Endothelial cell of umbilical vein (primary cell): ENCODE results near the gene UNC5CL. TPM values are rescaled to one million over a fixed set of nuclear protein-coding genes. Genes with fewer than 3 reads are reported as not detected.

Experiments
- BruUV-seq: library from RNA; stranded (reverse); fragments of 400-500 nt; replicated peaks from 2 replicates; lab custom pipeline; 2021; lab: Mats Ljungman, UMichigan
- CTCF ChIA-PET: fragments of 300-600, 350-600 bp; sonication (Branson Sonifier 250); formaldehyde crosslinking; loops from one replicate; lab custom pipeline; 2021; ENCODE audit warnings: antibody characterized with exemption, inconsistent platforms; lab: Charles Lee
- POLR2A ChIA-PET: fragments of 300-600, 350-600 bp; sonication (Branson Sonifier 250); formaldehyde crosslinking; loops from one replicate; lab custom pipeline; 2021; ENCODE audit warnings: antibody characterized with exemption, inconsistent platforms; lab: Charles Lee
- DNase-seq: peaks from one replicate; pipeline ENCODE4 v3.0.0-alpha.2; 2011; ENCODE audit warnings: low read depth, low spot score
- FAIRE-seq: peaks from 2 replicates; lab custom pipeline; 2011; peaks lifted over from hg19 to GRCh38; lab: Jason Lieb, UNC
- H2AFZ ChIP-seq: 2 replicates; pipeline ENCODE4 v1.6.0; 2012; ENCODE audit warnings: low read depth, low read length, control low read depth, inconsistent platforms
- H3K27ac ChIP-seq: 2 replicates; pipeline ENCODE4 v1.5.1; 2011; ENCODE audit warnings: low read depth, mild to moderate bottlenecking, control low read depth, low read length, moderate library complexity; ENCODE audit not compliant: insufficient read depth
- H3K27me3 ChIP-seq, 2 experiments: 2 replicates each; pipeline versions ENCODE4 v1.6.0 to v1.6.1; 2011; ENCODE audit warnings: low read length in 2 of 2, mixed read lengths in 1 of 2; ENCODE audit not compliant: control insufficient read depth in 2 of 2, insufficient read depth in 2 of 2
- H3K36me3 ChIP-seq, 2 experiments: 2 replicates in 1 of 2; 3 replicates in 1 of 2; pipeline ENCODE4 v1.5.1; 2011; ENCODE audit warnings: low read length in 2 of 2, mild to moderate bottlenecking in 1 of 2, moderate library complexity in 1 of 2; ENCODE audit not compliant: control insufficient read depth in 2 of 2, insufficient read depth in 2 of 2; ENCODE audit errors: extremely low read depth in 1 of 2
- H3K4me1 ChIP-seq: 3 replicates; pipeline ENCODE4 v1.5.1; 2011; ENCODE audit warnings: mild to moderate bottlenecking, low read length; ENCODE audit not compliant: control insufficient read depth, insufficient read depth; ENCODE audit errors: extremely low read depth
- H3K4me2 ChIP-seq: 2 replicates; pipeline ENCODE4 v1.6.1; 2011; ENCODE audit warnings: low read length, control low read depth, mixed read lengths; ENCODE audit not compliant: insufficient read depth
- H3K4me3 ChIP-seq, 3 experiments: fragments of 200-600 bp in 1 of 3; sonication (generic), shearing (Covaris generic) in 1 of 3; replicated peaks in 1 of 3; 2 replicates each; pipeline ENCODE4 v1.5.1; 2011 to 2016; ENCODE audit warnings: control low read depth in 3 of 3, low read length in 3 of 3, mild to moderate bottlenecking in 2 of 3, inconsistent platforms in 1 of 3, low read depth in 1 of 3, moderate library complexity in 1 of 3; ENCODE audit not compliant: insufficient read depth in 1 of 3
- H3K79me2 ChIP-seq: 2 replicates; pipeline ENCODE4 v1.6.0; 2012; ENCODE audit warnings: low read length, inconsistent platforms; ENCODE audit not compliant: control insufficient read depth, insufficient read depth
- H3K9ac ChIP-seq: replicated peaks from 2 replicates; pipeline ENCODE3; 2011; ENCODE audit warnings: low read length, control low read depth; ENCODE audit not compliant: insufficient read depth; ENCODE audit errors: extremely low read depth
- H3K9me1 ChIP-seq: replicated peaks from 3 replicates; pipeline ENCODE4 v1.6.0; 2011; ENCODE audit warnings: mild to moderate bottlenecking, low read length; ENCODE audit not compliant: control insufficient read depth, insufficient read depth; ENCODE audit errors: extremely low read depth
- H3K9me3 ChIP-seq: replicated peaks from 2 replicates; pipeline ENCODE4 v1.5.1; 2012; ENCODE audit warnings: low read length, inconsistent platforms; ENCODE audit not compliant: control insufficient read depth, insufficient read depth
- H4K20me1 ChIP-seq: replicated peaks from 2 replicates; pipeline ENCODE3; 2011; ENCODE audit warnings: mild to moderate bottlenecking, low read length; ENCODE audit not compliant: control insufficient read depth, insufficient read depth; ENCODE audit errors: extremely low read depth
- EZH2 ChIP-seq: IDR thresholded peaks from 2 replicates; pipeline ENCODE4 v1.6.1; 2012; ENCODE audit warnings: borderline replicate concordance, low read depth, mild to moderate bottlenecking, moderate library complexity, low read length, inconsistent platforms; ENCODE audit not compliant: severe bottlenecking
- GATA2 ChIP-seq: IDR thresholded peaks from 2 replicates; pipeline ENCODE4 v1.7.0; 2011; ENCODE audit warnings: low read depth, mild to moderate bottlenecking, moderate library complexity, mixed read lengths, low read length; ENCODE audit not compliant: insufficient read length, insufficient read depth
- JUN ChIP-seq: IDR thresholded peaks from 2 replicates; pipeline ENCODE4 v1.6.1; 2011; ENCODE audit warnings: borderline replicate concordance, low read depth; ENCODE audit not compliant: insufficient read length, insufficient read depth
- MYC ChIP-seq: IDR thresholded peaks from one replicate; pipeline ENCODE4 v1.6.1; 2011; ENCODE audit warnings: mild to moderate bottlenecking, low read depth, low read length
- POLR2A ChIP-seq: IDR thresholded peaks from 2 replicates; pipeline ENCODE4 v1.6.1; 2012; ENCODE audit warnings: low read depth, mild to moderate bottlenecking, control low read depth, low read length
- POLR2AphosphoS5 ChIP-seq: IDR thresholded peaks from 2 replicates; pipeline ENCODE4 v1.6.1; 2012; ENCODE audit warnings: low read depth, mild to moderate bottlenecking, control low read depth, low read length, moderate library complexity; ENCODE audit not compliant: insufficient read depth
- dilution Hi-C: fragments of 300-500 bp; cut with MboI; formaldehyde crosslinking; loops from one replicate; pipeline ENCODE4 v1.15.0; 2019; ENCODE audit warnings: low sequenced_read_pairs; ENCODE audit not compliant: extremely low pct_ligation_motif_present
- intact Hi-C: fragments of 100-400 bp; cut with micrococcal nuclease; formaldehyde crosslinking; loops from one replicate; pipeline ENCODE4 v1.10.0; 2022
- polyA plus RNA-seq, 4 experiments: library from polyadenylated mRNA; depleted of rRNA in 3 of 4; stranded (reverse) in 3 of 4; unstranded in 1 of 4; fragments of >200 nt; gene quantifications; 2 replicates each; pipeline versions ENCODE4 v1.2.1 to v1.2.3, GENCODE V29; 2011 to 2012; ENCODE audit warnings: missing spikeins in 1 of 4
- total RNA-seq: library from RNA; stranded (reverse); gene quantifications from 2 replicates; pipeline ENCODE4 v1.2.3, GENCODE V29; 2021

Gene UNC5CL
- total and polyA plus RNA-seq, 2 donors (not counting 3 experiments of a cell fraction or from before 2014, with no cell fraction given): 0.14 to 0.20 TPM

GRCh38 chr6:41050536-41050935, 11.5 kb upstream of the UNC5CL start:
- no peak for TF ChIP-seq MYC
- no peaks in the 10 kb centered on the region for H4K20me1 ChIP-seq
- intact Hi-C loops (no loop called here), dilution Hi-C loops (no loop called here)
- CTCF ChIA-PET: interaction anchor here (3.2 kb wide), 1 partner anchor 11 kb away, joined by 22 read pairs; the partner anchor contains the start of gene UNC5CL
- no peaks in the 10 kb centered on the region for H3K36me3 ChIP-seq
- H3K9me1 ChIP-seq: no peaks in the 10 kb centered on the region
- DNase-seq (no peak), FAIRE-seq (no peak)
- H3K9ac ChIP-seq: no peak overlapping the region
- BruUV-seq: no TSS peak
- H3K9me3 ChIP-seq: no peaks in the 10 kb centered on the region
- H3K27ac ChIP-seq: no peak overlapping the region
- no peaks in the 10 kb centered on the region for H3K79me2 ChIP-seq
- POLR2A ChIA-PET: no interaction called here
- peaks cover 2 to 3% of the 10 kb centered on the region in 2 experiments for H3K27me3 ChIP-seq
- no peak overlapping the region for H3K4me2 ChIP-seq
- no peak overlapping the region for H3K4me3 ChIP-seq
- peaks cover 5% of the 10 kb centered on the region for H3K4me1 ChIP-seq
- no peak overlapping the region for H2AFZ ChIP-seq

GRCh38 chr6:41049955-41050354, 10.9 kb upstream of the UNC5CL start:
- ChIA-PET CTCF (interaction anchor here (3.2 kb wide), 1 partner anchor 10 kb away, joined by 22 read pairs; the partner anchor contains the start of gene UNC5CL), POLR2A (no interaction called here)
- H2AFZ ChIP-seq: no peak overlapping the region
- intact Hi-C loops (no loop called here), dilution Hi-C loops (no loop called here)
- no peaks in the 10 kb centered on the region for H3K9me1 ChIP-seq
- H3K27me3 ChIP-seq: peaks cover 2 to 3% of the 10 kb centered on the region in 2 experiments
- no peak overlapping the region for H3K9ac ChIP-seq
- no peak for DNase-seq
- TF ChIP-seq POLR2A: no peak
- no peak for TF ChIP-seq POLR2AphosphoS5
- TF ChIP-seq JUN: no peak
- no peak for TF ChIP-seq EZH2
- no peak for TF ChIP-seq GATA2
- H3K4me3 ChIP-seq: no peak overlapping the region
- no peak for FAIRE-seq
- H3K4me1 ChIP-seq: peaks cover 5% of the 10 kb centered on the region
- H3K27ac ChIP-seq: no peak overlapping the region
- no peaks in the 10 kb centered on the region for H3K36me3 ChIP-seq
- no peak overlapping the region for H3K4me2 ChIP-seq
- H3K79me2 ChIP-seq: no peaks in the 10 kb centered on the region
- no TSS peak for BruUV-seq
- no peaks in the 10 kb centered on the region for H3K9me3 ChIP-seq
- no peaks in the 10 kb centered on the region for H4K20me1 ChIP-seq
